ENCODE measurements around the gene CHAT. TPM values are rescaled to one million over a fixed set of nuclear protein-coding genes. Genes with fewer than 3 reads are reported as not detected.
A peak's percentile ranks its signal among the peaks of the same experiment; 100 is the strongest.

The CHAT gene
- total and polyA plus RNA-seq, 2 experiments from 2014 or later = not detected

GRCh38 chr10:49596836-49597235, 17.0 kb upstream of the CHAT start:
- H3K9me3 ChIP-seq (ENCODE audit: low read depth) = no peaks in the 10 kb centered on the region
- H3K4me3 ChIP-seq = no peak overlapping the region
- H3K27me3 ChIP-seq (replicated peaks; ENCODE audit: insufficient read depth) = no peaks in the 10 kb centered on the region
- H3K4me1 ChIP-seq (ENCODE audit: insufficient read depth) = peaks cover 25% of the 10 kb centered on the region
- H2AFZ ChIP-seq = no peak overlapping the region
- no peak overlapping the region for H3K4me2 ChIP-seq (ENCODE audit: unreplicated experiment)
- H3K9ac ChIP-seq = no peak overlapping the region
- in situ Hi-C loops (cut with MboI) = loop anchor here (25.0 kb wide), 2 partner anchors 315 to 615 kb away; no protein-coding TSS in a partner anchor
- no peak for TF ChIP-seq EZH2 (IDR thresholded peaks at IDR 0.05; ENCODE audit: insufficient read depth, poor library complexity, severe bottlenecking)
- no peak for TF ChIP-seq EZH2phosphoT487 (IDR thresholded peaks at IDR 0.05; ENCODE audit: insufficient read depth, low read depth)
- no peak overlapping the region for H3K27ac ChIP-seq
- no peaks in the 10 kb centered on the region for H3K79me2 ChIP-seq (ENCODE audit: insufficient read depth)
- DNase-seq = no peak
- H3F3A ChIP-seq (ENCODE audit: insufficient read depth) = peaks cover 3% of the 10 kb centered on the region; the same call in 1 of the 2 replicates
- H3K36me3 ChIP-seq (ENCODE audit: low read depth) = no peaks in the 10 kb centered on the region
- WGBS, 2 experiments (ENCODE audit: low coverage in 1 of 2, low lambda C conversion rate in 2 of 2, missing lambda C conversion rate in 2 of 2) = 59 to 61% methylated on average over 2 to 3 of the region's 3 CpGs
- no peaks in the 10 kb centered on the region for H3K9me2 ChIP-seq (ENCODE audit: insufficient read depth)
- H4K20me1 ChIP-seq (ENCODE audit: insufficient read depth) = no peaks in the 10 kb centered on the region

GRCh38 chr10:49597426-49598163, 16.2 kb upstream of the CHAT start:
- Histone ChIP-seq H3K4me3 (no peak overlapping the region), H4K20me1 (ENCODE audit: insufficient read depth) (no peaks in the 10 kb centered on the region), H3K27ac (no peak overlapping the region), H3K36me3 (ENCODE audit: low read depth) (no peaks in the 10 kb centered on the region), H3K9ac (no peak overlapping the region), H3K9me2 (ENCODE audit: insufficient read depth) (no peaks in the 10 kb centered on the region), H3K4me1 (ENCODE audit: insufficient read depth) (peaks cover 24% of the 10 kb centered on the region), H2AFZ (no peak overlapping the region), H3K27me3 (replicated peaks; ENCODE audit: insufficient read depth) (no peaks in the 10 kb centered on the region), H3F3A (ENCODE audit: insufficient read depth) (peaks cover 3% of the 10 kb centered on the region; the same call in 1 of the 2 replicates), H3K79me2 (ENCODE audit: insufficient read depth) (no peaks in the 10 kb centered on the region), H3K4me2 (ENCODE audit: unreplicated experiment) (no peak overlapping the region), H3K9me3 (ENCODE audit: low read depth) (no peaks in the 10 kb centered on the region)
- in situ Hi-C loops (cut with MboI) = loop anchor here (25.0 kb wide), 2 partner anchors 315 to 615 kb away; no protein-coding TSS in a partner anchor
- no peak for DNase-seq
- TF ChIP-seq EZH2phosphoT487 (IDR thresholded peaks at IDR 0.05; ENCODE audit: insufficient read depth, low read depth) (no peak), EZH2 (IDR thresholded peaks at IDR 0.05; ENCODE audit: insufficient read depth, poor library complexity, severe bottlenecking) (no peak)
- 66 to 71% methylated on average over 10 to 11 of the region's 11 CpGs for WGBS, 2 experiments (ENCODE audit: low coverage in 1 of 2, low lambda C conversion rate in 2 of 2, missing lambda C conversion rate in 2 of 2)

- no peak for TF ChIP-seq EZH2 (IDR thresholded peaks at IDR 0.05; ENCODE audit: insufficient read depth, poor library complexity, severe bottlenecking)
- no peak for TF ChIP-seq EZH2phosphoT487 (IDR thresholded peaks at IDR 0.05; ENCODE audit: insufficient read depth, low read depth)
- H4K20me1 ChIP-seq (ENCODE audit: insufficient read depth) = no peaks in the 10 kb centered on the region
- H3K9me2 ChIP-seq (ENCODE audit: insufficient read depth) = no peaks in the 10 kb centered on the region
- no peak for DNase-seq
- H3K4me1 ChIP-seq (ENCODE audit: insufficient read depth) = peaks cover 21% of the 10 kb centered on the region
- no peak overlapping the region for H3K9ac ChIP-seq
- no peak overlapping the region for H3K4me2 ChIP-seq (ENCODE audit: unreplicated experiment)
- 57 to 62% methylated on average over 8 of the region's 8 CpGs for WGBS, 2 experiments (ENCODE audit: low coverage in 1 of 2, low lambda C conversion rate in 2 of 2, missing lambda C conversion rate in 2 of 2)
- no peak overlapping the region for H3K27ac ChIP-seq
- no peak overlapping the region for H3K4me3 ChIP-seq
- no peaks in the 10 kb centered on the region for H3K36me3 ChIP-seq (ENCODE audit: low read depth)
- in situ Hi-C loops (cut with MboI) = loop anchor here (25.0 kb wide), 2 partner anchors 314 to 614 kb away; no protein-coding TSS in a partner anchor
- H3K79me2 ChIP-seq (ENCODE audit: insufficient read depth) = no peaks in the 10 kb centered on the region
- peaks cover 6% of the 10 kb centered on the region for H3K27me3 ChIP-seq (replicated peaks; ENCODE audit: insufficient read depth)
- peaks cover 3% of the 10 kb centered on the region; the same call in 1 of the 2 replicates for H3F3A ChIP-seq (ENCODE audit: insufficient read depth)
- H3K9me3 ChIP-seq (ENCODE audit: low read depth) = no peaks in the 10 kb centered on the region
- H2AFZ ChIP-seq = no peak overlapping the region
Measured at GRCh38 chr10:49598164-49598856, 15.5 kb upstream of the CHAT start.

GRCh38 chr10:49598986-49599385, 14.9 kb upstream of the CHAT start:
- in situ Hi-C loops (cut with MboI) = loop anchor here (25.0 kb wide), 2 partner anchors 313 to 613 kb away; no protein-coding TSS in a partner anchor
- 41% methylated on average over 4 of the region's 4 CpGs for WGBS, 2 experiments (ENCODE audit: low coverage in 1 of 2, low lambda C conversion rate in 2 of 2, missing lambda C conversion rate in 2 of 2)

More at GRCh38 chr10:49598986-49599385, 14.9 kb upstream of the CHAT start:
- Histone ChIP-seq H3K27me3 (replicated peaks; ENCODE audit: insufficient read depth) (peaks cover 12% of the 10 kb centered on the region), H3K4me3 (no peak overlapping the region), H3K4me1 (ENCODE audit: insufficient read depth) (peaks cover 21% of the 10 kb centered on the region), H3K9me2 (ENCODE audit: insufficient read depth) (no peaks in the 10 kb centered on the region), H3F3A (ENCODE audit: insufficient read depth) (peaks cover 3% of the 10 kb centered on the region; the same call in 1 of the 2 replicates), H3K9ac (no peak overlapping the region), H3K36me3 (ENCODE audit: low read depth) (no peaks in the 10 kb centered on the region), H3K9me3 (ENCODE audit: low read depth) (no peaks in the 10 kb centered on the region), H4K20me1 (ENCODE audit: insufficient read depth) (no peaks in the 10 kb centered on the region), H3K79me2 (ENCODE audit: insufficient read depth) (no peaks in the 10 kb centered on the region), H2AFZ (no peak overlapping the region), H3K27ac (no peak overlapping the region), H3K4me2 (ENCODE audit: unreplicated experiment) (no peak overlapping the region)
- TF ChIP-seq EZH2 (IDR thresholded peaks at IDR 0.05; ENCODE audit: insufficient read depth, poor library complexity, severe bottlenecking) (no peak), EZH2phosphoT487 (IDR thresholded peaks at IDR 0.05; ENCODE audit: insufficient read depth, low read depth) (no peak)
- peak; percentile 46 for DNase-seq
